IPS-20b (cell line): ENCODE results near the gene ZNF785.

Experiments
- H3K27ac ChIP-seq: one replicate; pipeline ENCODE4 v1.5.1; 2013; ENCODE audit warnings: low read length
- H3K27me3 ChIP-seq: 2 replicates; pipeline ENCODE4 v1.6.1; 2013; ENCODE audit warnings: mild to moderate bottlenecking, low read length, inconsistent platforms; ENCODE audit not compliant: insufficient read depth
- H3K36me3 ChIP-seq: 2 replicates; pipeline ENCODE4 v1.6.1; 2013; ENCODE audit warnings: low read depth, mild to moderate bottlenecking, inconsistent platforms, low read length, moderate library complexity; ENCODE audit not compliant: insufficient read depth
- H3K4me1 ChIP-seq: 2 replicates; pipeline ENCODE4 v1.6.1; 2013; ENCODE audit warnings: mild to moderate bottlenecking, control low read depth, inconsistent platforms, low read length, moderate library complexity; ENCODE audit not compliant: insufficient read depth
- H3K4me3 ChIP-seq: 2 replicates; pipeline ENCODE4 v1.5.1; 2013; ENCODE audit warnings: mild to moderate bottlenecking, low read length, inconsistent platforms
- H3K9ac ChIP-seq: 2 replicates; pipeline ENCODE4 v1.6.1; 2013; ENCODE audit warnings: low read depth, mild to moderate bottlenecking, inconsistent platforms, low read length, moderate library complexity
- H3K9me3 ChIP-seq: 2 replicates; pipeline ENCODE4 v1.6.1; 2013; ENCODE audit warnings: mild to moderate bottlenecking, low read depth, low read length, inconsistent platforms; ENCODE audit not compliant: insufficient read depth

The ZNF785 gene

GRCh38 chr16:30569746-30570635 is 15.5 kb downstream of the ZNF785 start:
- Histone ChIP-seq H3K36me3 (no peaks in the 10 kb centered on the region), H3K9me3 (no peaks in the 10 kb centered on the region), H3K4me3 (no peak overlapping the region), H3K27me3 (no peaks in the 10 kb centered on the region), H3K4me1 (peaks cover 3% of the 10 kb centered on the region), H3K27ac (no peak overlapping the region), H3K9ac (no peak overlapping the region)

DNA sequence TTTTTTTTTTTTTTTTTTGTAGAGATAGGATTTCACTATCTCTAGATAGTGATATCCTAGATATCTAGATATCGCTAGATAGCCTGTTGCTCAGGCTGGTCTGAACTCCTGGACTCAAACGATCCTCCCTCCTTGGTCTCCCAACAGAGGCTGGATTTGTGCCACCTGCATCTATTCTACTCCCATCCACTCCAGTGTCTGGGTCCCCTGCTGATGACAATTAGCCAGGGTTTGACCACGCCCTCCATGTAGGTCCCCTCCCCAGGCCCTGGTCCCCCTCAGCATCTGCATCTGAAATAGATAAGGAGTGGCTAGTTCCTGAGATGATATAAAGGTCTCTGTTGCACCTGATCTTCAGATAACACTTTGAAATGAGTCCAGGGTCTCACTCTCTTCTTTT is 16.2 kb downstream of the ZNF785 start:
- H3K27ac ChIP-seq, result no peak overlapping the region

GRCh38 chr16:30567991-30568638 is 17.4 kb downstream of the ZNF785 start:
- Histone ChIP-seq H3K9ac (no peak overlapping the region), H3K36me3 (no peaks in the 10 kb centered on the region), H3K27ac (no peak overlapping the region), H3K27me3 (no peaks in the 10 kb centered on the region), H3K9me3 (no peaks in the 10 kb centered on the region), H3K4me1 (peaks cover 3% of the 10 kb centered on the region), H3K4me3 (no peak overlapping the region)

More for the DNA sequence above, 16.2 kb downstream of the ZNF785 start:
- H3K4me3 ChIP-seq, result no peak overlapping the region
- peaks cover 3% of the 10 kb centered on the region for H3K4me1 ChIP-seq
- H3K9ac ChIP-seq, result no peak overlapping the region
- H3K36me3 ChIP-seq, result no peaks in the 10 kb centered on the region
- H3K27me3 ChIP-seq, result no peaks in the 10 kb centered on the region
- no peaks in the 10 kb centered on the region for H3K9me3 ChIP-seq

GRCh38 chr16:30567160-30567990 is 18.1 kb downstream of the ZNF785 start:
- Histone ChIP-seq H3K27ac (no peak overlapping the region), H3K9ac (no peak overlapping the region), H3K4me3 (no peak overlapping the region)

DNA sequence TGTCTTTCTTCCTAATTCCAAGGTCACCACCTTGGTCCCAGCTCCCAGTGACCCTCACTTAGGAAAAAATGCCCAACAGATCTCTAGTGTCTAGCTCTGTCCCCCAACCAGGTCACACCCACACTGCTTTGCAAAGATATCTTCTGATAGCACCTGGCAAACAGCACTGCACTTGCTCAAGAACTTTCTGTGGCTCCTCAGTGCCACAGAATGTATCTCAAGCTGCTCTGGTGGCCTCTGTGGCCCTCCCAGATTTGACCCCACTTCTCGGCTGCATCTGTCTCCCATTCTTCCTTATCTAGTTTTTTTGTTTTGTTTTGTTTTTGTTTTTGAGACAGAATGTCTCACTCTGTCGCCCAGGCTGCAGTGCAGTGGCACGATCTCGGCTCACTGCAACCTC is 19.0 kb downstream of the ZNF785 start:
- Histone ChIP-seq H3K9me3 (no peaks in the 10 kb centered on the region), H3K4me1 (peaks cover 3% of the 10 kb centered on the region), H3K9ac (no peak overlapping the region), H3K36me3 (no peaks in the 10 kb centered on the region), H3K4me3 (no peak overlapping the region), H3K27me3 (no peaks in the 10 kb centered on the region), H3K27ac (no peak overlapping the region)

More at GRCh38 chr16:30567160-30567990, 18.1 kb downstream of the ZNF785 start:
- no peaks in the 10 kb centered on the region for H3K9me3 ChIP-seq
- H3K27me3 ChIP-seq, result no peaks in the 10 kb centered on the region
- no peaks in the 10 kb centered on the region for H3K36me3 ChIP-seq
- peaks cover 3% of the 10 kb centered on the region for H3K4me1 ChIP-seq

DNA sequence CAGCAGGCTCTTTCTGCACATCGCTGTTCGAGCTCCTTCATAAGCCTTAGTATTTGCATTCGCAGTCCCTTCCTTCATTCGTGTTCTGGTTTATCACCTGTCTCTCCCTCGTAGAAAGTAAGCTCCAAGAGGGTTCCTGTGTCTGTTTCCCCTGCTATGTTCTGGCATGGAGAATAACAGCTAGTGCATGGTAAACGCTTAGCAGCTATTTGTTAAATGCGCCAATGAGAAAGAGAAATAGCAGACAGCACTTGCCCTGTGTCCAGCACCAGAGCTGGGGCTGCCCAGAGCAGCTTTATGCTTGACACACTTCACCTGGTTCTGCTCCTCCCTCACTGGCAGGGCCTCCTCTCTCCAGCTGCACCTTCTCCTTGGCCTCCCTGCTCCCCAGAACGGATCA is 19.5 kb downstream of the ZNF785 start:
- Histone ChIP-seq H3K4me1 (peaks cover 5% of the 10 kb centered on the region), H3K36me3 (no peaks in the 10 kb centered on the region), H3K4me3 (no peak overlapping the region), H3K27ac (no peak overlapping the region), H3K9ac (no peak overlapping the region), H3K27me3 (no peaks in the 10 kb centered on the region), H3K9me3 (no peaks in the 10 kb centered on the region)

- H3K27me3 ChIP-seq, result no peaks in the 10 kb centered on the region
- no peak overlapping the region for H3K27ac ChIP-seq
- H3K9ac ChIP-seq, result no peak overlapping the region
- H3K4me1 ChIP-seq, result peaks cover 6% of the 10 kb centered on the region
- H3K9me3 ChIP-seq, result no peaks in the 10 kb centered on the region
- H3K4me3 ChIP-seq, result no peak overlapping the region
- H3K36me3 ChIP-seq, result no peaks in the 10 kb centered on the region
Measured at GRCh38 chr16:30565526-30565925, 20.0 kb downstream of the ZNF785 start.

DNA sequence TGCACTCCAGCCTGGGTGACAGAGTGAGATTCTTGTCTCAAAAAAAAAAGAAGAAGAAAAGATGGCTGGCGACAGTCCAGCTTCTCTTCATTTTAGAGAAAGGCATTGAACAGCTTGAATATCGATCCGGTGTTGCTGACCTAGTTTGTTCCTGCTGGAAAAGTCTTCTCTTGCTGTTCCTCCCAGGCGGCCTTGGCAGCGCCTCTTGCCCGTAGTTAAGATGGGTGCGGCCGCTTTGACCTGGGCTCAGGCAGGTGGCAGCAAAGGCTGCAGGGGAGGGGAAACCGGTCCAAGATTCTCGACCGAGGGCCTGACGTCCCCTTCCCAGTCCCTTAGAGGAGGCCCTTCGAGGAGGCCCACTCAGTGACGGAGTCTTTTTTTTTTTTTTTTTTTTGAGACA is 23.5 kb downstream of the ZNF785 start:
- no peaks in the 10 kb centered on the region for H3K36me3 ChIP-seq
- no peak overlapping the region for H3K9ac ChIP-seq
- H3K27ac ChIP-seq, result no peak overlapping the region
- H3K4me1 ChIP-seq, result 0 out of 2 replicates have a peak, but pooled peaks cover 3% of the 10 kb centered on the region
- H3K9me3 ChIP-seq, result no peaks in the 10 kb centered on the region
- H3K27me3 ChIP-seq, result no peaks in the 10 kb centered on the region
- no peak overlapping the region for H3K4me3 ChIP-seq

- Histone ChIP-seq H3K27me3 (no peaks in the 10 kb centered on the region), H3K9me3 (no peaks in the 10 kb centered on the region), H3K27ac (no peak overlapping the region), H3K4me3 (no peak overlapping the region), H3K4me1 (0 out of 2 replicates have a peak, but pooled peaks cover 4% of the 10 kb centered on the region), H3K9ac (no peak overlapping the region), H3K36me3 (no peaks in the 10 kb centered on the region)
Measured at GRCh38 chr16:30561089-30561816, 24.2 kb downstream of the ZNF785 start.

DNA sequence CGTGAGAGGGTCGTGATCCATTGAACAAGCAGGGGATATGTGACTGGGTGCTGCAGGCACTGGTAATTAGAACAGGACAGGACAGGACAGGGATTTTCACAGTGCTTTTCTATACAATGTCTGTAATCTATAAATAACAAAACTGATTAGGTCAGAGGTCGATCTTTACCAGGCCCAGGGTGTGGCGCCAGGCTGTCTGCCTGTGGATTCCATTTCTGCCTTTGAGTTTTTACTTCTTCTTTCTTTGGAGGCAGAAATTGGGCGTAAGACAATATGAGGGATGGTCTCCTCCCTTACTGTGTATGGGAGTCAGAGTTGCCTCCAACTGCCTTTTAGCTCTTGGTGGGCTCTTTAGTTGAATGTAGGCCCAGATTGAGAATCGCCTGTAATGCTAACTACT is 25.8 kb downstream of the ZNF785 start:
- no peak overlapping the region for H3K9ac ChIP-seq
- no peak overlapping the region for H3K4me3 ChIP-seq
- H3K4me1 ChIP-seq, result 0 out of 2 replicates have a peak, but pooled peaks cover 6% of the 10 kb centered on the region
- H3K27ac ChIP-seq, result no peak overlapping the region
- H3K36me3 ChIP-seq, result peaks cover 6% of the 10 kb centered on the region
- no peaks in the 10 kb centered on the region for H3K9me3 ChIP-seq
- H3K27me3 ChIP-seq, result no peaks in the 10 kb centered on the region
